PFSK-1 (cell line): Measurements from ENCODE around the gene ALOX15B.

Experiments used
- FOXP2 ChIP-seq: optimal IDR thresholded peaks from 2 replicates; pipeline ENCODE3; 2011; ENCODE audit warnings: borderline replicate concordance, control low read depth, inconsistent platforms; ENCODE audit not compliant: insufficient read depth; ENCODE audit errors: extremely low read length, extremely low read depth
- POLR2AphosphoS5 ChIP-seq: IDR thresholded peaks from 2 replicates; pipeline ENCODE4 v1.6.1; 2012; ENCODE audit warnings: low read depth, mild to moderate bottlenecking, control low read depth, low read length, moderate library complexity
- SIN3A ChIP-seq: IDR thresholded peaks from 2 replicates; pipeline ENCODE4 v1.6.1; 2012; ENCODE audit warnings: mild to moderate bottlenecking, low read length, moderate library complexity, borderline replicate concordance; ENCODE audit not compliant: insufficient read depth
- TAF1 ChIP-seq: IDR thresholded peaks from 2 replicates; pipeline ENCODE4 v1.6.1; 2012; ENCODE audit warnings: low read length, control low read depth, borderline replicate concordance; ENCODE audit not compliant: insufficient read depth
- TF ChIP-seq, protein P1 (sequence below), 2 experiments: IDR thresholded peaks; 2 replicates each; pipeline versions ENCODE4 v1.6.1 to v1.8.0; 2011 to 2012; ENCODE audit warnings: low read depth in 2 of 2, low read length in 2 of 2, control low read depth in 1 of 2, inconsistent platforms in 1 of 2, mild to moderate bottlenecking in 1 of 2, moderate library complexity in 1 of 2; ENCODE audit not compliant: insufficient read depth in 1 of 2

ALOX15B gene

GRCh38 chr17:8014558-8014850, 24.4 kb upstream of the ALOX15B start:
- TF ChIP-seq TAF1, result no peak
- TF ChIP-seq SIN3A, result no peak

DNA sequence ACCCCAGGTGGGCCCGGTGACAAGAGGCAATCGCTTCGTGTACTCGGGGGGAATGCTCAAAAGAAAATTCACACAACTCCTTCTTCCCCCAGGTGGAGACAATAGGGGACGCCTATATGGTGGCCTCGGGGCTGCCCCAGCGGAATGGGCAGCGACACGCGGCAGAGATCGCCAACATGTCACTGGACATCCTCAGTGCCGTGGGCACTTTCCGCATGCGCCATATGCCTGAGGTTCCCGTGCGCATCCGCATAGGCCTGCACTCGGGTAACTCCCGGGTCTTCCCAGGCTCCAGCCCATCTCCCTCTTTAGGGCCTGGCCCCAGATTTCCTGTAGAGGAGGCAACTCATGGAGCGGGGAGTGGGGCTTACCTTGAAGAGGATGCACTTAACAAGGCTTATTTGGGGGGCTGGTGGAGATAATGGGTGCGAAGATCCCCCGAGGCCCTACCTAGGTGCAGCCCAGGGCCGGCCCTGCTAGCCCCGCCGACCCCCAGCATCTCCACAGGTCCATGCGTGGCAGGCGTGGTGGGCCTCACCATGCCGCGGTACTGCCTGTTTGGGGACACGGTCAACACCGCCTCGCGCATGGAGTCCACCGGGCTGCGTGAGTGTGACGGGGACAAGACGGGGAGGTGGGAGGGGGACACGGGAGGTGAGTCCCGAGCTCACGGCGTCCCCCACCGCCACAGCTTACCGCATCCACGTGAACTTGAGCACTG, 23.5 kb upstream of the ALOX15B start:
- no peak for TF ChIP-seq POLR2AphosphoS5
- no peak for TF ChIP-seq SIN3A
- no peak for TF ChIP-seq FOXP2
- no peak for TF ChIP-seq TAF1
- TF ChIP-seq, protein P1, sequence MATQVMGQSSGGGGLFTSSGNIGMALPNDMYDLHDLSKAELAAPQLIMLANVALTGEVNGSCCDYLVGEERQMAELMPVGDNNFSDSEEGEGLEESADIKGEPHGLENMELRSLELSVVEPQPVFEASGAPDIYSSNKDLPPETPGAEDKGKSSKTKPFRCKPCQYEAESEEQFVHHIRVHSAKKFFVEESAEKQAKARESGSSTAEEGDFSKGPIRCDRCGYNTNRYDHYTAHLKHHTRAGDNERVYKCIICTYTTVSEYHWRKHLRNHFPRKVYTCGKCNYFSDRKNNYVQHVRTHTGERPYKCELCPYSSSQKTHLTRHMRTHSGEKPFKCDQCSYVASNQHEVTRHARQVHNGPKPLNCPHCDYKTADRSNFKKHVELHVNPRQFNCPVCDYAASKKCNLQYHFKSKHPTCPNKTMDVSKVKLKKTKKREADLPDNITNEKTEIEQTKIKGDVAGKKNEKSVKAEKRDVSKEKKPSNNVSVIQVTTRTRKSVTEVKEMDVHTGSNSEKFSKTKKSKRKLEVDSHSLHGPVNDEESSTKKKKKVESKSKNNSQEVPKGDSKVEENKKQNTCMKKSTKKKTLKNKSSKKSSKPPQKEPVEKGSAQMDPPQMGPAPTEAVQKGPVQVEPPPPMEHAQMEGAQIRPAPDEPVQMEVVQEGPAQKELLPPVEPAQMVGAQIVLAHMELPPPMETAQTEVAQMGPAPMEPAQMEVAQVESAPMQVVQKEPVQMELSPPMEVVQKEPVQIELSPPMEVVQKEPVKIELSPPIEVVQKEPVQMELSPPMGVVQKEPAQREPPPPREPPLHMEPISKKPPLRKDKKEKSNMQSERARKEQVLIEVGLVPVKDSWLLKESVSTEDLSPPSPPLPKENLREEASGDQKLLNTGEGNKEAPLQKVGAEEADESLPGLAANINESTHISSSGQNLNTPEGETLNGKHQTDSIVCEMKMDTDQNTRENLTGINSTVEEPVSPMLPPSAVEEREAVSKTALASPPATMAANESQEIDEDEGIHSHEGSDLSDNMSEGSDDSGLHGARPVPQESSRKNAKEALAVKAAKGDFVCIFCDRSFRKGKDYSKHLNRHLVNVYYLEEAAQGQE (IDR thresholded peaks at IDR 0.05; ENCODE audit: insufficient read depth in 1 of 2, low read depth in 2 of 2, low read length in 2 of 2), result no peak

DNA sequence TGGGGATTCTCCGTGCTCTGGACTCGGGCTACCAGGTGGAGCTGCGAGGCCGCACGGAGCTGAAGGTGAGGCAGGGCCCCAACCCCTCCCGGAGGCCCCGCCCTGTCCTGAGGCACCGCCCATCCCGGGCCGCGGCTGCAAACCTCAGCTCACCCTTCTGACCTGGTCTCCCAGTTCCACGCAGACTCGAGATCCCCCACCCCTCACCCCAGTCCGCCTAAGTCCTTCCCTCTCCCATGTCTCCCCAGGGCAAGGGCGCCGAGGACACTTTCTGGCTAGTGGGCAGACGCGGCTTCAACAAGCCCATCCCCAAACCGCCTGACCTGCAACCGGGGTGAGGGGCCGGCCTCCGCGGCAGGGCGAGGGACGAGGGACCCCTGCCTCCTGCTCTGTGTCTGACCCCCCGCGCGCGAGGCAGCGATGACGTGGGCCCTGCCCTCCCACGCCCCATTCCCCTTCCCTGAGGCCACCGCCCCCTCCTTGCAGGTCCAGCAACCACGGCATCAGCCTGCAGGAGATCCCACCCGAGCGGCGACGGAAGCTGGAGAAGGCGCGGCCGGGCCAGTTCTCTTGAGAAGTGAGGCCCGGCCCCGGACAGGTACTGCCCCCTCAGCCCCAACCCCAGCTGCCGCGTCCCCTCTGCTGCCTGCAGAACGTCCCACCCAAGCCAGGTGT, 22.8 kb upstream of the ALOX15B start:
- no peak for TF ChIP-seq TAF1
- no peak for TF ChIP-seq POLR2AphosphoS5
- no peak for TF ChIP-seq SIN3A
- TF ChIP-seq, protein P1 (IDR thresholded peaks at IDR 0.05; ENCODE audit: insufficient read depth in 1 of 2, low read depth in 2 of 2, low read length in 2 of 2), result no peak
- no peak for TF ChIP-seq FOXP2

- TF ChIP-seq FOXP2 (no peak), TAF1 (no peak), POLR2AphosphoS5 (no peak), SIN3A (no peak)
- TF ChIP-seq, protein P1 (IDR thresholded peaks at IDR 0.05; ENCODE audit: insufficient read depth in 1 of 2, low read depth in 2 of 2, low read length in 2 of 2), result no peak
Observed at GRCh38 chr17:8016632-8017424, 22.0 kb upstream of the ALOX15B start.

DNA sequence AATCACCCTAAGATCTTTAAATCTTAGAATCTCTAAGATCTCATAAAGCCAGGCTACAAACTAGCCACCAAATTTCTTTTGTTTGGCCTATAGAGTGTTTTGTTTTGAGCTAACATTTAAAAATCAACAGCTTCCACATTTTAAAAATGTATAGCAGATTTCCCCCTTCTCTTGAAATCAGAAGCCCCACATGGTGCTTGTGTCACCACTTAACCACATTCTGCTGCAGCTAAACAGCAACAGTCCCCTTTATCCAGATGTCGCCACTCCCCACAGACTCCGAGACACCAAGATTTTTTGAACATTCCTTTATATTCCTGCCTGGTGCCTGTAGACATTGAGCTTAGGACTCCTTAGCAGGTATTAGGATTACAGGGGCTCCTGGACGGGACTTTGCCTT, 20.4 kb upstream of the ALOX15B start:
- TF ChIP-seq POLR2AphosphoS5, result no peak
- TF ChIP-seq SIN3A, result no peak
- TF ChIP-seq FOXP2, result no peak
- TF ChIP-seq, protein P1 (IDR thresholded peaks at IDR 0.05; ENCODE audit: insufficient read depth in 1 of 2, low read depth in 2 of 2, low read length in 2 of 2), result no peak
- no peak for TF ChIP-seq TAF1
